ENCODE results near the gene FICD.

GRCh38 chr12:108484431-108484830, 30.6 kb upstream of the FICD start:
- TF ChIP-seq CTCF (IDR thresholded peaks at IDR 0.05) (no peak), SIN3A (IDR thresholded peaks at IDR 0.05; ENCODE audit: borderline replicate concordance, insufficient read depth, low read depth, low read length) (no peak), POLR2AphosphoS5 (IDR thresholded peaks at IDR 0.05; ENCODE audit: low read depth, low read length) (no peak), REST (IDR thresholded peaks at IDR 0.05; ENCODE audit: insufficient read depth in 1 of 2, low read depth in 2 of 2, low read length in 1 of 2) (no peak), TCF7L2 (IDR thresholded peaks at IDR 0.05; ENCODE audit: low read depth, low read length) (no peak)
